HL-60 (cell line): ENCODE data around the gene BCAS3.

Experiments used
- GABPA ChIP-seq: IDR thresholded peaks from 2 replicates; pipeline ENCODE4 v1.6.1; 2012; ENCODE audit warnings: low read depth
- POLR2AphosphoS5 ChIP-seq: IDR thresholded peaks from 2 replicates; pipeline ENCODE4 v1.6.1; 2012; ENCODE audit warnings: low read depth
- TF ChIP-seq, protein P1 (sequence below): IDR thresholded peaks from 2 replicates; pipeline ENCODE4 v1.6.1; 2012; ENCODE audit warnings: low read depth; ENCODE audit not compliant: insufficient replicate concordance
- TF ChIP-seq, protein P2 (sequence below): IDR thresholded peaks from one replicate; pipeline ENCODE4 v1.5.1; 2011; ENCODE audit warnings: low read length, control low read depth, inconsistent platforms; ENCODE audit not compliant: insufficient read depth

DNA sequence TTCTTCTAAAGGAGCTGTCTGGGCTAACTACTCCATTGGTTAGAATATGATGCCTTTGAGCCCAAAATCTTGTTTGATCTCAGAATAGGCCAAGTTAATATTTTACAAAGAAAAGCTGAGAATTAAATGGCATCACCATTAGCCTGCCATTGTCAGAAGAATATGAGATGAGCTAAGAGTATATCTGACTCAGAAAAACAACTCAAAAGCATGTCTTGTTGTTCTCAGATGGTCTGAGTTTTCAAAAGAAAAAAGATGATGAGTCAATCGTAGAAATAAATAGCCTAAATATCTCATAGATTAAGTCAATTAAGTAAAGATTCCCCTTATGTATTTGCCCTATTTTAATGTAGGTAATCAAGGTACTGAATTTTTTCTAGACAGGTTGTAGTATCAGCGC, 524.9 kb downstream of the BCAS3 start:
- TF ChIP-seq, protein P1, sequence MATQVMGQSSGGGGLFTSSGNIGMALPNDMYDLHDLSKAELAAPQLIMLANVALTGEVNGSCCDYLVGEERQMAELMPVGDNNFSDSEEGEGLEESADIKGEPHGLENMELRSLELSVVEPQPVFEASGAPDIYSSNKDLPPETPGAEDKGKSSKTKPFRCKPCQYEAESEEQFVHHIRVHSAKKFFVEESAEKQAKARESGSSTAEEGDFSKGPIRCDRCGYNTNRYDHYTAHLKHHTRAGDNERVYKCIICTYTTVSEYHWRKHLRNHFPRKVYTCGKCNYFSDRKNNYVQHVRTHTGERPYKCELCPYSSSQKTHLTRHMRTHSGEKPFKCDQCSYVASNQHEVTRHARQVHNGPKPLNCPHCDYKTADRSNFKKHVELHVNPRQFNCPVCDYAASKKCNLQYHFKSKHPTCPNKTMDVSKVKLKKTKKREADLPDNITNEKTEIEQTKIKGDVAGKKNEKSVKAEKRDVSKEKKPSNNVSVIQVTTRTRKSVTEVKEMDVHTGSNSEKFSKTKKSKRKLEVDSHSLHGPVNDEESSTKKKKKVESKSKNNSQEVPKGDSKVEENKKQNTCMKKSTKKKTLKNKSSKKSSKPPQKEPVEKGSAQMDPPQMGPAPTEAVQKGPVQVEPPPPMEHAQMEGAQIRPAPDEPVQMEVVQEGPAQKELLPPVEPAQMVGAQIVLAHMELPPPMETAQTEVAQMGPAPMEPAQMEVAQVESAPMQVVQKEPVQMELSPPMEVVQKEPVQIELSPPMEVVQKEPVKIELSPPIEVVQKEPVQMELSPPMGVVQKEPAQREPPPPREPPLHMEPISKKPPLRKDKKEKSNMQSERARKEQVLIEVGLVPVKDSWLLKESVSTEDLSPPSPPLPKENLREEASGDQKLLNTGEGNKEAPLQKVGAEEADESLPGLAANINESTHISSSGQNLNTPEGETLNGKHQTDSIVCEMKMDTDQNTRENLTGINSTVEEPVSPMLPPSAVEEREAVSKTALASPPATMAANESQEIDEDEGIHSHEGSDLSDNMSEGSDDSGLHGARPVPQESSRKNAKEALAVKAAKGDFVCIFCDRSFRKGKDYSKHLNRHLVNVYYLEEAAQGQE, result no peak
- TF ChIP-seq, protein P2, sequence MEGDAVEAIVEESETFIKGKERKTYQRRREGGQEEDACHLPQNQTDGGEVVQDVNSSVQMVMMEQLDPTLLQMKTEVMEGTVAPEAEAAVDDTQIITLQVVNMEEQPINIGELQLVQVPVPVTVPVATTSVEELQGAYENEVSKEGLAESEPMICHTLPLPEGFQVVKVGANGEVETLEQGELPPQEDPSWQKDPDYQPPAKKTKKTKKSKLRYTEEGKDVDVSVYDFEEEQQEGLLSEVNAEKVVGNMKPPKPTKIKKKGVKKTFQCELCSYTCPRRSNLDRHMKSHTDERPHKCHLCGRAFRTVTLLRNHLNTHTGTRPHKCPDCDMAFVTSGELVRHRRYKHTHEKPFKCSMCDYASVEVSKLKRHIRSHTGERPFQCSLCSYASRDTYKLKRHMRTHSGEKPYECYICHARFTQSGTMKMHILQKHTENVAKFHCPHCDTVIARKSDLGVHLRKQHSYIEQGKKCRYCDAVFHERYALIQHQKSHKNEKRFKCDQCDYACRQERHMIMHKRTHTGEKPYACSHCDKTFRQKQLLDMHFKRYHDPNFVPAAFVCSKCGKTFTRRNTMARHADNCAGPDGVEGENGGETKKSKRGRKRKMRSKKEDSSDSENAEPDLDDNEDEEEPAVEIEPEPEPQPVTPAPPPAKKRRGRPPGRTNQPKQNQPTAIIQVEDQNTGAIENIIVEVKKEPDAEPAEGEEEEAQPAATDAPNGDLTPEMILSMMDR, result no peak
- TF ChIP-seq POLR2AphosphoS5 (no peak), GABPA (no peak)
